Activated CD4-positive, alpha-beta T cell treated with anti-CD3 and anti-CD28 coated beads, Interleukin-2, Interleukin-4, amounts not matched to agents 100 ng/mL and 50 ng/mL, durations not matched to agents 16 hours and 8 hours (primary cell): ENCODE results near the gene CBL.

Experiments used
- DNase-seq: peaks from one replicate; pipeline ENCODE4 v3.0.0-alpha.2; 2020; ENCODE audit warnings: low spot score

Gene CBL

GRCh38 chr11:119314726-119315125, 108.6 kb downstream of the CBL start:
- DNase-seq: no peak

- DNase-seq: peak; percentile 35
Observed at GRCh38 chr11:119315131-119316015, 109.2 kb downstream of the CBL start.

GRCh38 chr11:119316016-119316728, 110.0 kb downstream of the CBL start:
- DNase-seq: no peak

GRCh38 chr11:119316729-119317591, 110.8 kb downstream of the CBL start, which contains the start of gene MCAM:
Gene MCAM (minus strand): TSS chr11:119317130. CDS start chr11:119317101, 29 bp downstream.
- no peak for DNase-seq

- DNase-seq: no peak
Observed at GRCh38 chr11:119317592-119318239, 111.6 kb downstream of the CBL start.

- peak; percentile 58 for DNase-seq
Observed at GRCh38 chr11:119318240-119319135, 112.3 kb downstream of the CBL start.

- no peak for DNase-seq
Observed at GRCh38 chr11:119319136-119319699, 113.1 kb downstream of the CBL start.

GRCh38 chr11:119319700-119320239, 113.6 kb downstream of the CBL start:
- no peak for DNase-seq

GRCh38 chr11:119320240-119320775, 114.2 kb downstream of the CBL start:
- no peak for DNase-seq

- peak; percentile 64 for DNase-seq
Observed at GRCh38 chr11:119320776-119321524, 114.8 kb downstream of the CBL start.

- no peak for DNase-seq
Observed at GRCh38 chr11:119322360-119322739, 116.2 kb downstream of the CBL start.

GRCh38 chr11:119322921-119323531, 116.9 kb downstream of the CBL start:
- no peak for DNase-seq

- peak; percentile 77 for DNase-seq
Observed at GRCh38 chr11:119323532-119324033, 117.4 kb downstream of the CBL start.

GRCh38 chr11:119324189-119324588, 118.0 kb downstream of the CBL start:
- no peak for DNase-seq

GRCh38 chr11:119329320-119329719, 123.2 kb downstream of the CBL start:
- no peak for DNase-seq

- no peak for DNase-seq
Observed at GRCh38 chr11:119330237-119330636, 124.1 kb downstream of the CBL start.

GRCh38 chr11:119332111-119332765, 126.1 kb downstream of the CBL start:
- no peak for DNase-seq
